B cell (primary cell): ENCODE results near the gene INTS15.

ENCODE experiments used
- EZH2 ChIP-seq: IDR thresholded peaks from 2 replicates; pipeline ENCODE4 v1.6.1; 2012; ENCODE audit warnings: borderline replicate concordance, low read depth, mild to moderate bottlenecking, moderate library complexity, low read length; ENCODE audit not compliant: insufficient read depth, poor library complexity, severe bottlenecking
- TF ChIP-seq, protein P1 (sequence below): fragments of 200-600 bp; IDR thresholded peaks from one replicate; pipeline ENCODE4 v1.8.0; 2022; ENCODE audit warnings: antibody characterized with exemption, mild to moderate bottlenecking

DNA sequence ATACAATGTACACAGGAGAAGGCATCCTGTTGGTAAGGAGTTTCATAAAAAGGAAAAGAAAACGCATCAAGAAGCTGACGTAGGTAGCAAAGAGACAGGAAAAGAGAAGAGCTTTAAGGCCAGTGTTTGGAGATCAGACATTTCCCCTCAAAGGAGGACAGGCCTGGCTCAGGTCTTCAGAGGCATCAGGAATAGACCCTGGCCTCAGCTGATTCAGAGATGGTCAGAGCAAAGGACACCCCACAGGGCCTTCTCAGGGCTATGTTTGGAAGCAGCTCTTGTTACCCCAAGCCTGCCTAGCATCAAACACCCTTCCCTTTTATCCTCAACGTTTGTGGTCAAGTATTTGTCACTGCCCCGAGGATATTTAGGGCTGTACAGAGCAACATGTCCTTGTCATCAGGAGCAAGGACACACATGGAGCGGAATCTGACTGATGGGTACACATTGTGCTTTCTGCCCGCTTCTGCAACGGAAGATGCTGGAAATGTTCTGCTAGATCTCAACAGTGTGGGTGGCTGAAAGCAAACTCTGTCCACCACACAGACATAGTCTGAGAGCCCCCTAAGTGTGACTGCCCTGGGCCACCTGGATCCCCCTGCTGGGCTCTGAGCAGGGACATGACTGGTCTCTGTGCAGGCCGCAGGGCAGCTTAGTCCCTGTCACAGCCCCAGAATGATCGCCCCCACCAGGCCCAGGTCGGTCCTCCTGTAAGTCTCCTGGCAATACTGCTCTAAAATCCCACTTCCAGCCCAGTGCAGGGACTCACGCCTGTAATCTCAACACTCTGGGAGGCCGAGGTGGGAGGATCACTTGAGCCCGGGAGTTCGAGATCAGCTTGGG is 13.6 kb upstream of the INTS15 start:
- TF ChIP-seq, protein P1, sequence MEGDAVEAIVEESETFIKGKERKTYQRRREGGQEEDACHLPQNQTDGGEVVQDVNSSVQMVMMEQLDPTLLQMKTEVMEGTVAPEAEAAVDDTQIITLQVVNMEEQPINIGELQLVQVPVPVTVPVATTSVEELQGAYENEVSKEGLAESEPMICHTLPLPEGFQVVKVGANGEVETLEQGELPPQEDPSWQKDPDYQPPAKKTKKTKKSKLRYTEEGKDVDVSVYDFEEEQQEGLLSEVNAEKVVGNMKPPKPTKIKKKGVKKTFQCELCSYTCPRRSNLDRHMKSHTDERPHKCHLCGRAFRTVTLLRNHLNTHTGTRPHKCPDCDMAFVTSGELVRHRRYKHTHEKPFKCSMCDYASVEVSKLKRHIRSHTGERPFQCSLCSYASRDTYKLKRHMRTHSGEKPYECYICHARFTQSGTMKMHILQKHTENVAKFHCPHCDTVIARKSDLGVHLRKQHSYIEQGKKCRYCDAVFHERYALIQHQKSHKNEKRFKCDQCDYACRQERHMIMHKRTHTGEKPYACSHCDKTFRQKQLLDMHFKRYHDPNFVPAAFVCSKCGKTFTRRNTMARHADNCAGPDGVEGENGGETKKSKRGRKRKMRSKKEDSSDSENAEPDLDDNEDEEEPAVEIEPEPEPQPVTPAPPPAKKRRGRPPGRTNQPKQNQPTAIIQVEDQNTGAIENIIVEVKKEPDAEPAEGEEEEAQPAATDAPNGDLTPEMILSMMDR, result no peak
- no peak for TF ChIP-seq EZH2
